IMR-90 (cell line): ENCODE data around the gene FAAP24. TPM values are rescaled to one million over a fixed set of nuclear protein-coding genes. Genes with fewer than 3 reads are reported as not detected.

Experiments
- ATAC-seq: fragments of 200-7000 bp; cut with Tn5 transposase; 2 replicates; pipeline ENCODE4 v1.9.1; 2020; ENCODE audit warnings: low read depth, mild to moderate bottlenecking, moderate library complexity
- BruUV-seq: library from RNA; stranded (reverse); fragments of 400-500 nt; replicated peaks from 2 replicates; lab custom pipeline; 2021; lab: Mats Ljungman, UMichigan
- CTCF ChIA-PET: fragments of 300-600 bp; formaldehyde crosslinking; extraction: SDS; loops from one replicate; lab custom pipeline; 2021; ENCODE audit warnings: antibody characterized with exemption; lab: Yijun Ruan, JAX
- POLR2A ChIA-PET: fragments of 300-600 bp; sonication (Branson Sonifier 250); formaldehyde crosslinking; loops from one replicate; lab custom pipeline; 2022; ENCODE audit warnings: antibody characterized with exemption; ENCODE audit not compliant: unreplicated experiment; lab: Charles Lee
- DNase-seq: peaks from one replicate; pipeline ENCODE4 v3.0.0; 2013
- H2AFZ ChIP-seq: replicated peaks from 2 replicates; pipeline ENCODE3; 2013; ENCODE audit warnings: low read length, mild to moderate bottlenecking; ENCODE audit not compliant: poor library complexity
- H2AK5ac ChIP-seq: 2 replicates; pipeline ENCODE4 v1.6.1; 2013; ENCODE audit warnings: low read depth, low read length, inconsistent platforms
- H2AK9ac ChIP-seq: replicated peaks from 2 replicates; pipeline ENCODE3; 2013; ENCODE audit warnings: mild to moderate bottlenecking, low read depth, low read length, moderate library complexity; ENCODE audit not compliant: poor library complexity
- H2BK120ac ChIP-seq: 2 replicates; pipeline ENCODE4 v1.6.1; 2013; ENCODE audit warnings: low read depth, low read length, inconsistent platforms
- H2BK15ac ChIP-seq: 3 replicates; pipeline ENCODE4 v1.6.1; 2013; ENCODE audit warnings: low read depth, low read length, inconsistent platforms
- H2BK20ac ChIP-seq: 2 replicates; pipeline ENCODE4 v1.6.1; 2013; ENCODE audit warnings: low read depth, mild to moderate bottlenecking, inconsistent platforms, low read length, moderate library complexity
- H2BK5ac ChIP-seq: 2 replicates; pipeline ENCODE4 v1.6.1; 2013; ENCODE audit warnings: mild to moderate bottlenecking, low read depth, low read length, inconsistent platforms; ENCODE audit not compliant: poor library complexity, severe bottlenecking
- H3K14ac ChIP-seq: replicated peaks from 2 replicates; pipeline ENCODE4 v1.6.1; 2013; ENCODE audit warnings: low read depth, low read length, inconsistent platforms
- H3K18ac ChIP-seq: 2 replicates; pipeline ENCODE4 v1.6.1; 2013; ENCODE audit warnings: low read depth, low read length, control low read depth
- H3K23ac ChIP-seq: 2 replicates; pipeline ENCODE4 v1.6.1; 2013; ENCODE audit warnings: low read depth, low read length, inconsistent platforms
- H3K27ac ChIP-seq: 2 replicates; pipeline ENCODE4 v1.5.1; 2013; ENCODE audit warnings: mild to moderate bottlenecking, control low read depth, low read length; ENCODE audit not compliant: insufficient read depth
- H3K27me3 ChIP-seq: 2 replicates; pipeline ENCODE4 v1.6.1; 2013; ENCODE audit warnings: low read length; ENCODE audit not compliant: control insufficient read depth, insufficient read depth
- H3K36me3 ChIP-seq: 2 replicates; pipeline ENCODE4 v1.6.1; 2013; ENCODE audit warnings: low read length, mixed read lengths; ENCODE audit not compliant: control insufficient read depth, insufficient read depth
- H3K4ac ChIP-seq: 2 replicates; pipeline ENCODE4 v1.6.1; 2013; ENCODE audit warnings: low read depth, low read length, inconsistent platforms
- H3K4me1 ChIP-seq: 2 replicates; pipeline ENCODE4 v1.6.1; 2013; ENCODE audit warnings: low read length, mixed read lengths; ENCODE audit not compliant: control insufficient read depth, insufficient read depth
- H3K4me2 ChIP-seq: 2 replicates; pipeline ENCODE4 v1.6.1; 2013; ENCODE audit warnings: low read depth, mild to moderate bottlenecking, control low read depth, low read length, moderate library complexity
- H3K4me3 ChIP-seq: 2 replicates; pipeline ENCODE4 v1.5.1; 2013; ENCODE audit warnings: low read depth, mild to moderate bottlenecking, control low read depth, low read length, moderate library complexity; ENCODE audit not compliant: insufficient read depth
- H3K56ac ChIP-seq: 2 replicates; pipeline ENCODE4 v1.6.1; 2013; ENCODE audit warnings: low read length, inconsistent platforms; ENCODE audit not compliant: insufficient read depth; ENCODE audit errors: extremely low read depth
- H3K79me1 ChIP-seq, 2 experiments: 2 replicates each; pipeline ENCODE4 v1.6.1; 2013; ENCODE audit warnings: low read length in 2 of 2, inconsistent platforms in 1 of 2, low read depth in 1 of 2
- H3K9ac ChIP-seq: 2 replicates; pipeline ENCODE4 v1.6.1; 2013; ENCODE audit warnings: low read depth, low read length, control low read depth
- H3K9me1 ChIP-seq: 2 replicates; pipeline ENCODE4 v1.6.1; 2013; ENCODE audit warnings: low read length, inconsistent platforms; ENCODE audit not compliant: insufficient read depth
- H3K9me3 ChIP-seq: 2 replicates; pipeline ENCODE4 v1.6.1; 2013; ENCODE audit warnings: low read length; ENCODE audit not compliant: control insufficient read depth, insufficient read depth
- H4K20me1 ChIP-seq: 2 replicates; pipeline ENCODE4 v1.6.1; 2013; ENCODE audit warnings: low read length, inconsistent platforms; ENCODE audit not compliant: insufficient read depth
- H4K5ac ChIP-seq: 2 replicates; pipeline ENCODE4 v1.6.1; 2013; ENCODE audit warnings: mild to moderate bottlenecking, low read depth, low read length, control low read depth
- H4K8ac ChIP-seq, 2 experiments: 2 replicates each; pipeline ENCODE4 v1.6.1; 2013; ENCODE audit warnings: low read depth in 2 of 2, low read length in 2 of 2, control low read depth in 1 of 2, inconsistent platforms in 1 of 2
- H4K91ac ChIP-seq: 2 replicates; pipeline ENCODE4 v1.6.1; 2013; ENCODE audit warnings: low read depth, low read length, inconsistent platforms; ENCODE audit not compliant: insufficient read depth
- BHLHE40 ChIP-seq: fragments of 150-350 bp; IDR thresholded peaks from 2 replicates; pipeline ENCODE4 v1.6.1; 2016; ENCODE audit warnings: mild to moderate bottlenecking, low read depth, low read length
- CEBPB ChIP-seq: IDR thresholded peaks from 2 replicates; pipeline ENCODE4 v1.6.1; 2012; ENCODE audit warnings: low read depth, low read length, improper control_type of control experiment
- CHD1 ChIP-seq: IDR thresholded peaks from 2 replicates; pipeline ENCODE4 v1.6.1; 2012; ENCODE audit warnings: low read depth, low read length, improper control_type of control experiment
- FOS ChIP-seq: fragments of 150-350 bp; IDR thresholded peaks from 2 replicates; pipeline ENCODE4 v1.6.1; 2016; ENCODE audit warnings: low read depth, low read length
- MAFK ChIP-seq: IDR thresholded peaks from 2 replicates; pipeline ENCODE4 v1.6.1; 2012; ENCODE audit warnings: low read depth, low read length, improper control_type of control experiment
- MAZ ChIP-seq: IDR thresholded peaks from 2 replicates; pipeline ENCODE4 v1.6.1; 2012; ENCODE audit warnings: low read depth, mild to moderate bottlenecking, low read length, improper control_type of control experiment, moderate library complexity, borderline replicate concordance
- MXI1 ChIP-seq: IDR thresholded peaks from 2 replicates; pipeline ENCODE4 v1.6.1; 2012; ENCODE audit warnings: low read depth, mild to moderate bottlenecking, low read length, moderate library complexity, borderline replicate concordance
- POLR2A ChIP-seq: IDR thresholded peaks from 2 replicates; pipeline ENCODE4 v1.6.1; 2012; ENCODE audit warnings: mild to moderate bottlenecking, low read depth, low read length
- RAD21 ChIP-seq: IDR thresholded peaks from 2 replicates; pipeline ENCODE4 v1.6.1; 2012; ENCODE audit warnings: low read length, improper control_type of control experiment
- RCOR1 ChIP-seq: IDR thresholded peaks from 2 replicates; pipeline ENCODE4 v1.6.1; 2012; ENCODE audit warnings: mild to moderate bottlenecking, low read length, improper control_type of control experiment; ENCODE audit not compliant: insufficient replicate concordance
- RFX5 ChIP-seq: IDR thresholded peaks from 2 replicates; pipeline ENCODE4 v1.8.0; 2012; ENCODE audit warnings: low read depth, mild to moderate bottlenecking, low read length, moderate library complexity
- SMC3 ChIP-seq: fragments of 150-350 bp; IDR thresholded peaks from 2 replicates; pipeline ENCODE4 v1.6.1; 2016; ENCODE audit warnings: low read depth, mild to moderate bottlenecking, antibody characterized with exemption, low read length, moderate library complexity
- WGBS, 2 experiments: methylation state at CpG; one replicate each; pipeline versions ENCODE4 v1.1.5 to v1.1.7; 2013; ENCODE audit warnings: missing lambda C conversion rate in 2 of 2; ENCODE audit not compliant: insufficient read length in 1 of 2; ENCODE audit errors: extremely low coverage in 2 of 2; 5-methylcytosine and 5-hydroxymethylcytosine counted together
- dilution Hi-C: fragments of 300-500 bp; cut with HindIII; formaldehyde crosslinking; loops from one replicate; pipeline ENCODE4 v1.14.3; 2018; ENCODE audit warnings: low sequenced_read_pairs; ENCODE audit not compliant: unreplicated experiment
- in situ Hi-C: fragments of 300-500 bp; cut with MboI; formaldehyde crosslinking; loops from 3 replicates; pipeline ENCODE4 v1.14.3; 2019; ENCODE audit warnings: low sequenced_read_pairs, inconsistent platforms, mixed read lengths
- intact Hi-C: fragments of 100-400 bp; cut with micrococcal nuclease; formaldehyde crosslinking; loops from 2 replicates; pipeline ENCODE4 v1.10.0; 2022
- polyA plus RNA-seq, 3 experiments: library from polyadenylated mRNA; depleted of rRNA; stranded (reverse); fragments of >200 nt; gene quantifications; 2 replicates each; pipeline ENCODE4 v1.2.3, GENCODE V29; 2012; ENCODE audit warnings: low replicate concordance in 1 of 3
- total RNA-seq: library from RNA; depleted of rRNA; stranded (reverse); fragments of >200 nt; gene quantifications from 2 replicates; pipeline ENCODE4 v1.2.3, GENCODE V29; 2012
- TF ChIP-seq, protein P1 (sequence below): conservative IDR thresholded peaks from 2 replicates; pipeline ENCODE4 v1.5.1; 2012; ENCODE audit warnings: mild to moderate bottlenecking, low read depth, low read length, improper control_type of control experiment
- TF ChIP-seq, protein P2 (sequence below): fragments of 150-350 bp; IDR thresholded peaks from 2 replicates; pipeline ENCODE4 v1.6.1; 2017; ENCODE audit warnings: mild to moderate bottlenecking, antibody characterized with exemption, low read length, low read depth
- TF ChIP-seq, protein P3 (sequence below): fragments of 150-350 bp; IDR thresholded peaks from 2 replicates; pipeline ENCODE4 v1.6.1; 2016; ENCODE audit warnings: low read depth, mild to moderate bottlenecking, low read length, moderate library complexity, borderline replicate concordance

FAAP24 gene
- total and polyA plus RNA-seq, 2 of the 4 experiments (the other 2 are of a cell fraction): 2.2 to 2.3 TPM

DNA sequence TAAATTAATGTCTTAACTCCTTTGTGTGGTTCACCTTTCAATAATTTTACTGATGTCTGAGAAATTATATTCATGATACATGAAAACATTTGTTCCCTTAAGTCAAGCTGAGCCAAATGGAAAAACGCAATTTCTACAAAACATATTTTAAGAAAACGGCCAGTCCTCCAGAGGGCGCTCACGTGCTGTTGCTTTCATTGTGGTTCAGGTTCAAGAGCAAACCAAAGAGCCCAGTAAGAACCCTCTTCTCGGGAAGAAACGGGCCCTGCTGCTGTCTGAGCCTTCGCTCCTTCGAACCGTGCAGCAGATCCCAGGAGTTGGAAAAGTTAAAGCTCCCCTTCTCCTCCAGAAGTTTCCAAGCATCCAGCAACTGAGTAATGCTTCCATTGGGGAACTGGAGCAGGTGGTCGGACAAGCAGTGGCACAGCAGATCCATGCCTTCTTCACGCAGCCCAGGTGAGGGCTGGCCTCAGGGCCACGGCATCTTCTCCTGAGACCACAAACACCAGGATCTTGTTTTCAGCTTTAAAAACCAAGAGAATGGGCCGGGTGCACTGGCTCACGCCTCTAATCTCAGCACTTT is 4.3 kb downstream of the FAAP24 start:
- ChIA-PET CTCF (interaction anchor here (0.6 to 1.5 kb wide), 6 partner anchors 21 to 208 kb away, joined by 3 to 4 read pairs (median 3); partner anchors contain the start of gene GPATCH1), POLR2A (interaction anchor here (0.6 kb wide), 1 partner anchor 84 kb away, joined by 5 read pairs; no protein-coding TSS in a partner anchor)
- Histone ChIP-seq H2AK9ac (no peak overlapping the region), H4K8ac (no peak overlapping the region), H3K27ac (no peak overlapping the region), H2BK5ac (no peak overlapping the region), H3K56ac (no peak overlapping the region), H4K5ac (no peak overlapping the region), H3K9me1 (no peaks in the 10 kb centered on the region; the same call in 1 of the 2 replicates), H3K4me1 (0 out of 2 replicates have a peak, but pooled peaks cover 1% of the 10 kb centered on the region), H3K4me2 (no peak overlapping the region), H3K27me3 (no peaks in the 10 kb centered on the region), H3K23ac (no peak overlapping the region), H2AFZ (peak overlapping the region; percentile 69), H3K9ac (no peak overlapping the region), H2AK5ac (no peak overlapping the region), H2BK120ac (no peak overlapping the region), H4K91ac (no peak overlapping the region), H3K9me3 (no peaks in the 10 kb centered on the region), H2BK20ac (no peak overlapping the region), H3K4me3 (no peak overlapping the region), H3K14ac (no peak overlapping the region), H3K36me3 (peaks cover 3% of the 10 kb centered on the region; the same call in 1 of the 2 replicates), H3K4ac (no peak overlapping the region), H2BK15ac (no peak overlapping the region), H4K20me1 (no peaks in the 10 kb centered on the region), H3K79me1 (peaks cover 3 to 4% of the 10 kb centered on the region in 2 experiments; a peak in 3 of 4 replicates), H3K18ac (no peak overlapping the region)
- dilution Hi-C loops: no loop called here
- no peak for ATAC-seq
- WGBS, 2 experiments: 94% methylated on average over 4 of the region's 14 CpGs; no CpG with 5 or more reads in 1 of the 2 experiments
- intact Hi-C loops: loop anchor here (1.0 to 2.0 kb wide), 3 partner anchors 102 to 208 kb away; no protein-coding TSS in a partner anchor
- BruUV-seq: no TSS peak
- in situ Hi-C loops: loop anchor here (5.0 kb wide), 1 partner anchor 141 kb away; no protein-coding TSS in a partner anchor
- DNase-seq: peak; percentile 62
- TF ChIP-seq RAD21: peak; percentile 81
- no peak for TF ChIP-seq MAZ
- no peak for TF ChIP-seq CHD1
- TF ChIP-seq, protein P1, sequence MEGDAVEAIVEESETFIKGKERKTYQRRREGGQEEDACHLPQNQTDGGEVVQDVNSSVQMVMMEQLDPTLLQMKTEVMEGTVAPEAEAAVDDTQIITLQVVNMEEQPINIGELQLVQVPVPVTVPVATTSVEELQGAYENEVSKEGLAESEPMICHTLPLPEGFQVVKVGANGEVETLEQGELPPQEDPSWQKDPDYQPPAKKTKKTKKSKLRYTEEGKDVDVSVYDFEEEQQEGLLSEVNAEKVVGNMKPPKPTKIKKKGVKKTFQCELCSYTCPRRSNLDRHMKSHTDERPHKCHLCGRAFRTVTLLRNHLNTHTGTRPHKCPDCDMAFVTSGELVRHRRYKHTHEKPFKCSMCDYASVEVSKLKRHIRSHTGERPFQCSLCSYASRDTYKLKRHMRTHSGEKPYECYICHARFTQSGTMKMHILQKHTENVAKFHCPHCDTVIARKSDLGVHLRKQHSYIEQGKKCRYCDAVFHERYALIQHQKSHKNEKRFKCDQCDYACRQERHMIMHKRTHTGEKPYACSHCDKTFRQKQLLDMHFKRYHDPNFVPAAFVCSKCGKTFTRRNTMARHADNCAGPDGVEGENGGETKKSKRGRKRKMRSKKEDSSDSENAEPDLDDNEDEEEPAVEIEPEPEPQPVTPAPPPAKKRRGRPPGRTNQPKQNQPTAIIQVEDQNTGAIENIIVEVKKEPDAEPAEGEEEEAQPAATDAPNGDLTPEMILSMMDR: peak; percentile 77
- TF ChIP-seq RCOR1: no peak
- no peak for TF ChIP-seq FOS
- TF ChIP-seq, protein P2, sequence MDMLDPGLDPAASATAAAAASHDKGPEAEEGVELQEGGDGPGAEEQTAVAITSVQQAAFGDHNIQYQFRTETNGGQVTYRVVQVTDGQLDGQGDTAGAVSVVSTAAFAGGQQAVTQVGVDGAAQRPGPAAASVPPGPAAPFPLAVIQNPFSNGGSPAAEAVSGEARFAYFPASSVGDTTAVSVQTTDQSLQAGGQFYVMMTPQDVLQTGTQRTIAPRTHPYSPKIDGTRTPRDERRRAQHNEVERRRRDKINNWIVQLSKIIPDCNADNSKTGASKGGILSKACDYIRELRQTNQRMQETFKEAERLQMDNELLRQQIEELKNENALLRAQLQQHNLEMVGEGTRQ: 0 out of 2 replicates have a peak, but pooled peaks have one; percentile 16
- no peak for TF ChIP-seq CEBPB
- TF ChIP-seq MXI1: no peak
- TF ChIP-seq, protein P3, sequence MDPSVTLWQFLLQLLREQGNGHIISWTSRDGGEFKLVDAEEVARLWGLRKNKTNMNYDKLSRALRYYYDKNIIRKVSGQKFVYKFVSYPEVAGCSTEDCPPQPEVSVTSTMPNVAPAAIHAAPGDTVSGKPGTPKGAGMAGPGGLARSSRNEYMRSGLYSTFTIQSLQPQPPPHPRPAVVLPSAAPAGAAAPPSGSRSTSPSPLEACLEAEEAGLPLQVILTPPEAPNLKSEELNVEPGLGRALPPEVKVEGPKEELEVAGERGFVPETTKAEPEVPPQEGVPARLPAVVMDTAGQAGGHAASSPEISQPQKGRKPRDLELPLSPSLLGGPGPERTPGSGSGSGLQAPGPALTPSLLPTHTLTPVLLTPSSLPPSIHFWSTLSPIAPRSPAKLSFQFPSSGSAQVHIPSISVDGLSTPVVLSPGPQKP: no peak
- peak; percentile 69 for TF ChIP-seq SMC3
- TF ChIP-seq POLR2A: no peak
- TF ChIP-seq MAFK: no peak
- TF ChIP-seq BHLHE40: no peak
- TF ChIP-seq RFX5: no peak
